Measurements from ENCODE around the gene EPS8.

GRCh38 chr12:15749937-15750336 is 39.3 kb downstream of the EPS8 start:
- TF ChIP-seq CTCF (IDR thresholded peaks at IDR 0.05) (no peak), POLR2AphosphoS5 (IDR thresholded peaks at IDR 0.05; ENCODE audit: low read depth, low read length) (no peak)
